CD4-positive, alpha-beta T cell (primary cell): Measurements from ENCODE around the gene EBF4. TPM values are rescaled to one million over a fixed set of nuclear protein-coding genes. Genes with fewer than 3 reads are reported as not detected.

Experiments
- ATAC-seq: fragments of 200-7000 bp; cut with Tn5 transposase; one replicate; pipeline ENCODE4 v1.10.0; 2022; ENCODE audit warnings: mild to moderate bottlenecking; ENCODE audit not compliant: poor library complexity
- CTCF ChIA-PET: fragments of 350-600 bp; sonication (Branson Sonifier 250); formaldehyde crosslinking; loops from one replicate; lab custom pipeline; 2021; ENCODE audit warnings: antibody characterized with exemption, inconsistent platforms; lab: Charles Lee
- POLR2A ChIA-PET: fragments of 350-600 bp; sonication (Branson Sonifier 250); formaldehyde crosslinking; loops from one replicate; lab custom pipeline; 2021; ENCODE audit warnings: antibody characterized with exemption, inconsistent platforms; lab: Charles Lee
- DNase-seq, 14 experiments: peaks; one replicate each; pipeline ENCODE4 v3.0.0-alpha.2; 2013 to 2020; ENCODE audit warnings: mixed read lengths in 2 of 14
- H3K27ac ChIP-seq, 2 donors: one replicate each; pipeline versions ENCODE4 v1.5.1 to v1.7.0; 2013; ENCODE audit warnings: low read length in 2 of 2, low read depth in 1 of 2, mild to moderate bottlenecking in 1 of 2
- H3K27me3 ChIP-seq, 2 experiments: 1 replicate in 1 of 2; 2 replicates in 1 of 2; pipeline versions ENCODE4 v1.6.1 to v1.7.0; 2013; ENCODE audit warnings: low read length in 2 of 2, control low read depth in 1 of 2, mild to moderate bottlenecking in 1 of 2, moderate library complexity in 1 of 2; ENCODE audit not compliant: insufficient read depth in 2 of 2, control insufficient read depth in 1 of 2
- H3K36me3 ChIP-seq: one replicate; pipeline ENCODE4 v1.6.1; 2013; ENCODE audit warnings: low read length, control low read depth; ENCODE audit not compliant: insufficient read depth
- H3K4me1 ChIP-seq: one replicate; pipeline ENCODE4 v1.6.1; 2013; ENCODE audit warnings: low read length, control low read depth; ENCODE audit not compliant: insufficient read depth
- H3K4me3 ChIP-seq: one replicate; pipeline ENCODE4 v1.5.1; 2013; ENCODE audit warnings: mild to moderate bottlenecking, low read length, moderate library complexity
- H3K9me3 ChIP-seq, 2 experiments: 1 replicate in 1 of 2; 2 replicates in 1 of 2; pipeline versions ENCODE4 v1.6.1 to v1.7.0; 2013; ENCODE audit warnings: low read length in 2 of 2, mild to moderate bottlenecking in 2 of 2, control low read depth in 1 of 2, moderate library complexity in 1 of 2; ENCODE audit not compliant: control insufficient read depth in 1 of 2, insufficient read depth in 1 of 2
- H3K27ac Mint-ChIP-seq: one replicate; pipeline ENCODE4 v1.8.0; 2020; ENCODE audit warnings: mixed read lengths
- H3K27me3 Mint-ChIP-seq: one replicate; pipeline ENCODE4 v1.8.0; 2021; ENCODE audit warnings: mixed read lengths
- H3K36me3 Mint-ChIP-seq: one replicate; pipeline ENCODE4 v1.8.0; 2021; ENCODE audit warnings: low read depth, mixed read lengths
- H3K4me1 Mint-ChIP-seq: one replicate; pipeline ENCODE4 v1.8.0; 2021; ENCODE audit warnings: low read depth, mixed read lengths
- H3K4me3 Mint-ChIP-seq: one replicate; pipeline ENCODE4 v1.8.0; 2020; ENCODE audit warnings: mild to moderate bottlenecking, mixed read lengths
- H3K9me3 Mint-ChIP-seq: one replicate; pipeline ENCODE4 v1.8.0; 2020; ENCODE audit warnings: mixed read lengths
- CTCF ChIP-seq: fragments of 200-600 bp; IDR thresholded peaks from one replicate; pipeline ENCODE4 v1.8.0; 2022; ENCODE audit warnings: antibody characterized with exemption, mild to moderate bottlenecking
- intact Hi-C, 2 experiments: fragments of 100-400 bp; cut with DNase I in 1 of 2; cut with micrococcal nuclease in 1 of 2; formaldehyde crosslinking; loops; one replicate each; pipeline versions ENCODE4 v1.15.1 to v1.9.0; 2023 to 2025; cut with DNase I, micrococcal nuclease
- total RNA-seq, 174 experiments: library from RNA in 2 of 174; stranded (reverse) in 2 of 174; gene quantifications; one replicate each; pipeline ENCODE4 v1.2.3 and lab custom pipeline; 2021 to 2026

Gene EBF4
- total RNA-seq, 2 experiments from 2014 or later, result 4.2 to 5.1 TPM

DNA sequence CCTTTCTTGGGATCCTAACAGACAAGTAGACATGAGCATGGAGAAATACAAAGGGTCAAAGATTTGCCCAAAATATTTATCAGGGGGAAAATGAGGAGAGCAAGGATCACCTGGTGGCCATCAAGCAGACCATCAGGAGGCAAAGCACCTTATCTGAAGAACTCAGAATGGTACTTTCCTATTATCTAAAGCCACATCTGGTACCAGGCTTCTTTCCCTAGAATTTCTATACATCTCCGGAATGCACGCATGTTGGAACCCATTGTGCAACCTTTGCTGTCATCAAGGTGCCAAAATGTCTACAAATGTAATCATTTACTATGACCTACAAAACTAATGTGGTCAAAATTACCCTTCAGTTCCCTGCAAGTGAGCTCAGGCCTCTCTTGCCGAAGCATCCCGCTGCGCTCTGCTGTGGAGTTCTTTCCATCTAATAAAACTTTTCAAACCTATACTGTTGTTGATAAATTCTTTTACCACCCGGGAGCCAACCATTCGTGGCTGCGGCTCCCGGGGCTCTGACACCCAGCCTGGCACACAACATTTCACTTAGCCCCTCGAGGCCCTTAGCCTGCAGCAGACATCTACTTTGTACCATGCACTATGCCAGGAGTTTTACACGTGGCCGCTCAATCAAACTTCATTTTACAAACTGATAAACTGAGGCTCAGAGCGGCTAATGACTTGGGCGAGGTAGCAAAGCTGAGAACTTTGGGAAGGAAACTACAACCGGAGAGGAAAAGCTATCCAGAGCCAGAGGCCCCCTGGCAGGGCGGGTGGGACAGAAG is 111.7 kb downstream of the EBF4 start:
- ATAC-seq, result no peak
- H3K27ac Mint-ChIP-seq, result no peak overlapping the region

DNA sequence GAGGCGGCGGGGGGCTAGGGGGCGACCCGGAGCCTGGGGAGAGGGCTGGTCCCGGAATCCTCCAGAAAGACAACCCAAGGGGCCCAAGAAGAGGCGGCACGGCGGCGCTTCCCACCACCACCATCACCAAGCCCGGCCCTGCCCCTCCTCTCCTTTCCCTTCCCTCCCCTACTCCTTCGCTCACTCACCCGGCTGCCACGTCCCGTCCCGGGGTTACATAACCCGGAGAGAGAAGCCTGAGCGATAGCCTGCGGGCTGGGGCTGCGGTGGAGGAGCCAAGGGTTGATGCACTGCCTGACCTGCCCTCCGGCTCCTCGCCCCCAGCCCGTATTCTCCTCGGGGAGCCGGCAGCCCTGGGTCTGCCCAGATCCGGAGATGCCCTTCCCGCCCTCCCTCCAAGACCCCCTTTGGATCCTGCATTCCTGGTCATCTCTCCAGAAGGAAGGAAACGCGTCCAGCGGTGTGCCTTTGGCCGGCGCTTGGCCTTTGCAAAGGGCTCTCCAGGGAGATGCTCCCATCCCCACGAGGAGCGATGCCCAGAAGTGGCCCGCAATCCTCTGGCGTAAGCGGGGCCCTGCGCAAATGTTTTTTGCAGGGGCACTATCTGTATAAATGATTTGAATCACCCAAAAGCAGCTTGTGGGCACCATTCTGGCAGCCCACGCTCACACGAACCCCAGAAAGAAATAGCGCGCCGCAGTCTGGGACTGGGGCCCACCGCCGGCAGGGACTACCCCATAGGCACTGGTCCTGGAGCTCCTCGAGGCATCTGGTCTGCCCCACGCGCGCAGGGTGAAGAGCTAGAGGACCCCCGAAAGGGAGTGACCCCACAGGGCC is 112.5 kb downstream of the EBF4 start:
- H3K27ac ChIP-seq, result no peak overlapping the region
- Mint-ChIP-seq H3K4me1 (peaks cover 11% of the 10 kb centered on the region), H3K36me3 (no peaks in the 10 kb centered on the region), H3K27me3 (peaks cover 70% of the 10 kb centered on the region), H3K9me3 (no peaks in the 10 kb centered on the region), H3K4me3 (no peak overlapping the region), H3K27ac (no peak overlapping the region)
- DNase-seq (no peak), ATAC-seq (no peak)
- H3K36me3 ChIP-seq, result no peaks in the 10 kb centered on the region
- H3K9me3 ChIP-seq, result peaks cover 0 to 6% of the 10 kb centered on the region in 2 experiments
- ChIA-PET CTCF (no interaction called here), POLR2A (no interaction called here)
- intact Hi-C loops, result loop anchor here in 1 of 2 experiments (10.0 kb wide), 1 partner anchor 1180 kb away; no protein-coding TSS in a partner anchor
- TF ChIP-seq CTCF, result no peak
- peaks cover 12% of the 10 kb centered on the region for H3K4me1 ChIP-seq
- H3K27me3 ChIP-seq, result peaks cover 44 to 45% of the 10 kb centered on the region in 2 experiments
- no peak overlapping the region for H3K4me3 ChIP-seq

More for the DNA sequence above, 111.7 kb downstream of the EBF4 start:
- TF ChIP-seq CTCF, result no peak
- H3K4me1 Mint-ChIP-seq, result peaks cover 19% of the 10 kb centered on the region
- H3K4me3 Mint-ChIP-seq, result no peak overlapping the region
- H3K4me3 ChIP-seq, result no peak overlapping the region
- DNase-seq, result no peak
- peaks cover 77% of the 10 kb centered on the region for H3K27me3 Mint-ChIP-seq
- peaks cover 21% of the 10 kb centered on the region for H3K4me1 ChIP-seq
- intact Hi-C loops, result loop anchor here in 1 of 2 experiments (10.0 kb wide), 1 partner anchor 1181 kb away; no protein-coding TSS in a partner anchor
- peaks cover 0 to 14% of the 10 kb centered on the region in 2 experiments for H3K9me3 ChIP-seq
- CTCF ChIA-PET, result no interaction called here
- POLR2A ChIA-PET, result no interaction called here
- no peak overlapping the region for H3K27ac ChIP-seq
- no peaks in the 10 kb centered on the region for H3K36me3 Mint-ChIP-seq
- no peaks in the 10 kb centered on the region for H3K36me3 ChIP-seq
- H3K9me3 Mint-ChIP-seq, result no peaks in the 10 kb centered on the region
- peaks cover 53 to 54% of the 10 kb centered on the region in 2 experiments for H3K27me3 ChIP-seq

- H3K27me3 ChIP-seq, result peaks cover 39 to 43% of the 10 kb centered on the region in 2 experiments
- CTCF ChIA-PET, result no interaction called here
- no peaks in the 10 kb centered on the region for H3K36me3 ChIP-seq
- TF ChIP-seq CTCF, result no peak
- ATAC-seq (no peak), DNase-seq (no peak)
- H3K27ac ChIP-seq, result no peak overlapping the region
- no peaks in the 10 kb centered on the region for H3K9me3 Mint-ChIP-seq
- POLR2A ChIA-PET, result no interaction called here
- no peak overlapping the region for H3K4me3 ChIP-seq
- H3K4me1 ChIP-seq, result peaks cover 7% of the 10 kb centered on the region
- peaks cover 0 to 5% of the 10 kb centered on the region in 2 experiments for H3K9me3 ChIP-seq
- H3K27me3 Mint-ChIP-seq, result peaks cover 71% of the 10 kb centered on the region
- no peak overlapping the region for H3K4me3 Mint-ChIP-seq
- no peak overlapping the region for H3K27ac Mint-ChIP-seq
- intact Hi-C loops, result loop anchor here in 1 of 2 experiments (10.0 kb wide), 1 partner anchor 1179 kb away; no protein-coding TSS in a partner anchor
- no peaks in the 10 kb centered on the region for H3K36me3 Mint-ChIP-seq
- H3K4me1 Mint-ChIP-seq, result peaks cover 7% of the 10 kb centered on the region
Observed at GRCh38 chr20:2805689-2806350, 113.2 kb downstream of the EBF4 start.
